Hepatocyte (in vitro differentiated cells): ENCODE data around the gene CMTM4.

Source experiments
- EZH2 ChIP-seq: fragments of 200-600 bp; sonication (generic); IDR thresholded peaks from 2 replicates; pipeline ENCODE4 v1.6.1; 2016; ENCODE audit warnings: antibody characterized with exemption, mild to moderate bottlenecking, borderline replicate concordance
- EZH2phosphoT487 ChIP-seq: fragments of 200-600 bp; sonication (generic); IDR thresholded peaks from one replicate; pipeline ENCODE4 v1.6.1; 2018; ENCODE audit warnings: antibody characterized with exemption, mild to moderate bottlenecking, low read depth, moderate library complexity; ENCODE audit not compliant: unreplicated experiment, severe bottlenecking
- TF ChIP-seq, protein P1 (sequence below): fragments of 200-600 bp; sonication (generic); IDR thresholded peaks from 2 replicates; pipeline ENCODE4 v1.5.1; 2016; ENCODE audit warnings: antibody characterized with exemption, mild to moderate bottlenecking; ENCODE audit not compliant: poor library complexity

DNA sequence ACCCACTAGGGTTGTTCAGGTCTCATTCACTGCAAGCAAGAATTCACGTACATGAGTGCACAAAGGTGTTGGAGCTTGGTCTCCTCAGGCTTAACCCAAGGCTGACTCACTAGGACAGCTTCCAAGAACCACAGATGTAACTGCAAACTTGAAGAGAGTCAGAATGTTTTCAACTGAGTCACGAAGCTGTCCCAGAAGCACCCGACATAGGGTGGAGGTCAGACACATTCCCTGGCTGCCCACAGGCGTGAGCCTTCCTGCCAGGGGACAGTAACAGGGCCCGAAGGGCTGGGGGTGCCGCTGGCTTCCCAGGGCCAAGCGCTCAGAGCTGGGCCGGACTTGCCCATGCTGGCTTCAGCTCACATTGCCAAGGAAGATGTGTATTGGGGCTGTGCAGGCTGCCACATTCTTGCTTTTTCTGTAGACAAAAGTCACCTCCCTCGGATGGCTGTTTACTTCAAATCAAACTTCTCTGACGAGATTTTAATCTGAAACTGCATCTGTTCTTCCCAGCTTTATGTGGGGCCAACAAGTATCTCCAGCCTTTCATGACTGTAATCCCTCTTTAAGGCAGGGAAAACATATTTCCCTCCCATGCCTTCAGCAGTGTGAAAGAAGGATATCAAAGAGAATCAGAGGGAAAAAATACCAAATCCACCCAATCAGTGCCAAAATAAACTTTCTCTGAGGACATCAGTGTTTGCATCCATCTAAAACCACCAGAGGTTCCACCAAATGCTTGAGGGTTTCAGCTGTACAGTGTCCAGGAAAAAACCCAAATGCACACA lies 77.8 kb downstream of the CMTM4 start:
- TF ChIP-seq, protein P1, sequence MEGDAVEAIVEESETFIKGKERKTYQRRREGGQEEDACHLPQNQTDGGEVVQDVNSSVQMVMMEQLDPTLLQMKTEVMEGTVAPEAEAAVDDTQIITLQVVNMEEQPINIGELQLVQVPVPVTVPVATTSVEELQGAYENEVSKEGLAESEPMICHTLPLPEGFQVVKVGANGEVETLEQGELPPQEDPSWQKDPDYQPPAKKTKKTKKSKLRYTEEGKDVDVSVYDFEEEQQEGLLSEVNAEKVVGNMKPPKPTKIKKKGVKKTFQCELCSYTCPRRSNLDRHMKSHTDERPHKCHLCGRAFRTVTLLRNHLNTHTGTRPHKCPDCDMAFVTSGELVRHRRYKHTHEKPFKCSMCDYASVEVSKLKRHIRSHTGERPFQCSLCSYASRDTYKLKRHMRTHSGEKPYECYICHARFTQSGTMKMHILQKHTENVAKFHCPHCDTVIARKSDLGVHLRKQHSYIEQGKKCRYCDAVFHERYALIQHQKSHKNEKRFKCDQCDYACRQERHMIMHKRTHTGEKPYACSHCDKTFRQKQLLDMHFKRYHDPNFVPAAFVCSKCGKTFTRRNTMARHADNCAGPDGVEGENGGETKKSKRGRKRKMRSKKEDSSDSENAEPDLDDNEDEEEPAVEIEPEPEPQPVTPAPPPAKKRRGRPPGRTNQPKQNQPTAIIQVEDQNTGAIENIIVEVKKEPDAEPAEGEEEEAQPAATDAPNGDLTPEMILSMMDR: no peak
- TF ChIP-seq EZH2phosphoT487 (no peak), EZH2 (no peak)
